HEK293 (cell line): ENCODE measurements around the gene ANHX.

Experiments
- GLIS2 ChIP-seq: fragments of 450-650 bp; formaldehyde crosslinking; IDR thresholded peaks from 2 replicates; pipeline ENCODE4 v1.5.1; 2016; ENCODE audit warnings: missing biosample characterization, missing genetic modification characterization
- KLF1 ChIP-seq: fragments of 450-650 bp; formaldehyde crosslinking; IDR thresholded peaks from 2 replicates; pipeline ENCODE4 v1.5.1; 2016; ENCODE audit warnings: missing biosample characterization, missing genetic modification characterization
- KLF10 ChIP-seq: fragments of 450-650 bp; IDR thresholded peaks from 2 replicates; pipeline ENCODE4 v1.5.1; 2018; ENCODE audit warnings: missing biosample characterization, mild to moderate bottlenecking, missing genetic modification characterization
- KLF17 ChIP-seq: fragments of 450-650 bp; formaldehyde crosslinking; IDR thresholded peaks from 2 replicates; pipeline ENCODE4 v1.5.1; 2016; ENCODE audit warnings: missing biosample characterization, missing genetic modification characterization
- KLF9 ChIP-seq: fragments of 450-650 bp; formaldehyde crosslinking; IDR thresholded peaks from 2 replicates; pipeline ENCODE4 v1.5.1; 2016; ENCODE audit warnings: missing biosample characterization, missing genetic modification characterization, low read depth
- PATZ1 ChIP-seq: fragments of 450-650 bp; formaldehyde crosslinking; IDR thresholded peaks from 2 replicates; pipeline ENCODE4 v1.5.1; 2016; ENCODE audit warnings: missing biosample characterization, missing genetic modification characterization
- ZBTB17 ChIP-seq: fragments of 450-650 bp; formaldehyde crosslinking; IDR thresholded peaks from 2 replicates; pipeline ENCODE4 v1.5.1; 2016; ENCODE audit warnings: missing biosample characterization, missing genetic modification characterization
- ZBTB20 ChIP-seq: fragments of 450-650 bp; formaldehyde crosslinking; IDR thresholded peaks from 2 replicates; pipeline ENCODE4 v1.5.1; 2016; ENCODE audit warnings: missing biosample characterization, missing genetic modification characterization
- ZNF366 ChIP-seq: fragments of 450-650 bp; formaldehyde crosslinking; conservative IDR thresholded peaks from 2 replicates; pipeline ENCODE4 v1.5.1; 2016; ENCODE audit warnings: missing biosample characterization, missing genetic modification characterization
- ZNF394 ChIP-seq: fragments of 450-650 bp; formaldehyde crosslinking; IDR thresholded peaks from 2 replicates; pipeline ENCODE4 v1.5.1; 2016; ENCODE audit warnings: missing biosample characterization, missing genetic modification characterization, mild to moderate bottlenecking, moderate library complexity, borderline replicate concordance
- ZNF426 ChIP-seq: fragments of 450-650 bp; formaldehyde crosslinking; IDR thresholded peaks from 2 replicates; pipeline ENCODE4 v1.5.1; 2017; ENCODE audit warnings: missing biosample characterization, missing genetic modification characterization, mild to moderate bottlenecking, inconsistent platforms, moderate library complexity
- ZNF548 ChIP-seq: fragments of 450-650 bp; formaldehyde crosslinking; IDR thresholded peaks from 2 replicates; pipeline ENCODE4 v1.5.1; 2016; ENCODE audit warnings: missing biosample characterization, missing genetic modification characterization
- ZNF561 ChIP-seq: fragments of 450-650 bp; IDR thresholded peaks from 2 replicates; pipeline ENCODE4 v1.5.1; 2018; ENCODE audit warnings: missing biosample characterization, missing genetic modification characterization, borderline replicate concordance
- ZNF580 ChIP-seq: fragments of 450-650 bp; formaldehyde crosslinking; IDR thresholded peaks from 2 replicates; pipeline ENCODE4 v1.5.1; 2016; ENCODE audit warnings: missing biosample characterization, missing genetic modification characterization
- ZNF626 ChIP-seq: fragments of 450-650 bp; sonication (Bioruptor Pico); formaldehyde crosslinking; IDR thresholded peaks from 2 replicates; pipeline ENCODE4 v1.5.1; 2018; ENCODE audit warnings: missing biosample characterization, missing genetic modification characterization, inconsistent platforms
- ZNF629 ChIP-seq: fragments of 450-650 bp; formaldehyde crosslinking; IDR thresholded peaks from 2 replicates; pipeline ENCODE4 v1.5.1; 2017; ENCODE audit warnings: missing biosample characterization, missing genetic modification characterization
- ZNF658 ChIP-seq: fragments of 450-650 bp; formaldehyde crosslinking; IDR thresholded peaks from 2 replicates; pipeline ENCODE4; 2016; ENCODE audit warnings: missing biosample characterization, missing genetic modification characterization
- ZNF664 ChIP-seq: fragments of 450-650 bp; formaldehyde crosslinking; IDR thresholded peaks from 2 replicates; pipeline ENCODE4 v1.5.1; 2016; ENCODE audit warnings: missing biosample characterization, missing genetic modification characterization
- ZNF785 ChIP-seq: fragments of 450-650 bp; formaldehyde crosslinking; IDR thresholded peaks from 2 replicates; pipeline ENCODE4 v1.5.1; 2016; ENCODE audit warnings: missing biosample characterization, missing genetic modification characterization
- TF ChIP-seq, protein P1 (sequence below): fragments of 450-650 bp; formaldehyde crosslinking; IDR thresholded peaks from 2 replicates; pipeline ENCODE4 v1.5.1; 2017; ENCODE audit warnings: missing biosample characterization, missing genetic modification characterization
- TF ChIP-seq, protein P2 (sequence below): fragments of 450-650 bp; formaldehyde crosslinking; IDR thresholded peaks from 2 replicates; pipeline ENCODE4 v1.5.1; 2017; ENCODE audit warnings: missing biosample characterization, missing genetic modification characterization
- TF ChIP-seq, protein P3 (sequence below): fragments of 450-650 bp; formaldehyde crosslinking; IDR thresholded peaks from 2 replicates; pipeline ENCODE4 v1.5.1; 2016; ENCODE audit warnings: missing biosample characterization, missing genetic modification characterization
- TF ChIP-seq, protein P4 (sequence below): fragments of 450-650 bp; formaldehyde crosslinking; conservative IDR thresholded peaks from 2 replicates; pipeline ENCODE4 v1.5.1; 2016; ENCODE audit warnings: low read depth, missing biosample characterization, missing genetic modification characterization

Gene ANHX

GRCh38 chr12:133181238-133181959 lies 54.3 kb downstream of the ANHX start, which contains the start of gene ZNF268 (continued):
- TF ChIP-seq ZNF394 (tag by site-specific recombination) (peak; percentile 40; the same call in 1 of the 2 replicates), ZNF664 (no peak), ZNF426 (tag by site-specific recombination) (no peak), GLIS2 (tag by site-specific recombination) (no peak), ZBTB20 (peak; percentile 29; the same call in 1 of the 2 replicates), KLF17 (0 out of 2 replicates have a peak, but pooled peaks have one; percentile 76), ZNF626 (0 out of 2 replicates have a peak, but pooled peaks have one; percentile 56), ZNF561 (tag by site-specific recombination) (0 out of 2 replicates have a peak, but pooled peaks have one; percentile 23), KLF9 (tag by site-specific recombination) (peak; percentile 20; the same call in 1 of the 2 replicates), PATZ1 (tag by site-specific recombination) (0 out of 2 replicates have a peak, but pooled peaks have one; percentile 14), KLF10 (tag by site-specific recombination) (0 out of 2 replicates have a peak, but pooled peaks have one; percentile 29), KLF1 (peak; percentile 31; the same call in 1 of the 2 replicates), ZNF548 (tag by site-specific recombination) (no peak), ZBTB17 (tag by site-specific recombination) (peak; percentile 95), ZNF580 (0 out of 2 replicates have a peak, but pooled peaks have one; percentile 48), ZNF629 (tag by site-specific recombination) (peak; percentile 96), ZNF785 (0 out of 2 replicates have a peak, but pooled peaks have one; percentile 61), ZNF658 (tag by site-specific recombination) (no peak), ZNF366 (tag by site-specific recombination) (0 out of 2 replicates have a peak, but pooled peaks have one; percentile 3)
- TF ChIP-seq, protein P1, sequence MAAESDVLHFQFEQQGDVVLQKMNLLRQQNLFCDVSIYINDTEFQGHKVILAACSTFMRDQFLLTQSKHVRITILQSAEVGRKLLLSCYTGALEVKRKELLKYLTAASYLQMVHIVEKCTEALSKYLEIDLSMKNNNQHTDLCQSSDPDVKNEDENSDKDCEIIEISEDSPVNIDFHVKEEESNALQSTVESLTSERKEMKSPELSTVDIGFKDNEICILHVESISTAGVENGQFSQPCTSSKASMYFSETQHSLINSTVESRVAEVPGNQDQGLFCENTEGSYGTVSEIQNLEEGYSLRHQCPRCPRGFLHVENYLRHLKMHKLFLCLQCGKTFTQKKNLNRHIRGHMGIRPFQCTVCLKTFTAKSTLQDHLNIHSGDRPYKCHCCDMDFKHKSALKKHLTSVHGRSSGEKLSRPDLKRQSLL (tag by site-specific recombination), result 0 out of 2 replicates have a peak, but pooled peaks have one; percentile 66
- TF ChIP-seq, protein P2, sequence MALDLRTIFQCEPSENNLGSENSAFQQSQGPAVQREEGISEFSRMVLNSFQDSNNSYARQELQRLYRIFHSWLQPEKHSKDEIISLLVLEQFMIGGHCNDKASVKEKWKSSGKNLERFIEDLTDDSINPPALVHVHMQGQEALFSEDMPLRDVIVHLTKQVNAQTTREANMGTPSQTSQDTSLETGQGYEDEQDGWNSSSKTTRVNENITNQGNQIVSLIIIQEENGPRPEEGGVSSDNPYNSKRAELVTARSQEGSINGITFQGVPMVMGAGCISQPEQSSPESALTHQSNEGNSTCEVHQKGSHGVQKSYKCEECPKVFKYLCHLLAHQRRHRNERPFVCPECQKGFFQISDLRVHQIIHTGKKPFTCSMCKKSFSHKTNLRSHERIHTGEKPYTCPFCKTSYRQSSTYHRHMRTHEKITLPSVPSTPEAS (tag by site-specific recombination), result 0 out of 2 replicates have a peak, but pooled peaks have one; percentile 10
- TF ChIP-seq, protein P3, sequence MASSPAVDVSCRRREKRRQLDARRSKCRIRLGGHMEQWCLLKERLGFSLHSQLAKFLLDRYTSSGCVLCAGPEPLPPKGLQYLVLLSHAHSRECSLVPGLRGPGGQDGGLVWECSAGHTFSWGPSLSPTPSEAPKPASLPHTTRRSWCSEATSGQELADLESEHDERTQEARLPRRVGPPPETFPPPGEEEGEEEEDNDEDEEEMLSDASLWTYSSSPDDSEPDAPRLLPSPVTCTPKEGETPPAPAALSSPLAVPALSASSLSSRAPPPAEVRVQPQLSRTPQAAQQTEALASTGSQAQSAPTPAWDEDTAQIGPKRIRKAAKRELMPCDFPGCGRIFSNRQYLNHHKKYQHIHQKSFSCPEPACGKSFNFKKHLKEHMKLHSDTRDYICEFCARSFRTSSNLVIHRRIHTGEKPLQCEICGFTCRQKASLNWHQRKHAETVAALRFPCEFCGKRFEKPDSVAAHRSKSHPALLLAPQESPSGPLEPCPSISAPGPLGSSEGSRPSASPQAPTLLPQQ (tag by site-specific recombination), result peak; percentile 64; the same call in 1 of the 2 replicates
- TF ChIP-seq, protein P4, sequence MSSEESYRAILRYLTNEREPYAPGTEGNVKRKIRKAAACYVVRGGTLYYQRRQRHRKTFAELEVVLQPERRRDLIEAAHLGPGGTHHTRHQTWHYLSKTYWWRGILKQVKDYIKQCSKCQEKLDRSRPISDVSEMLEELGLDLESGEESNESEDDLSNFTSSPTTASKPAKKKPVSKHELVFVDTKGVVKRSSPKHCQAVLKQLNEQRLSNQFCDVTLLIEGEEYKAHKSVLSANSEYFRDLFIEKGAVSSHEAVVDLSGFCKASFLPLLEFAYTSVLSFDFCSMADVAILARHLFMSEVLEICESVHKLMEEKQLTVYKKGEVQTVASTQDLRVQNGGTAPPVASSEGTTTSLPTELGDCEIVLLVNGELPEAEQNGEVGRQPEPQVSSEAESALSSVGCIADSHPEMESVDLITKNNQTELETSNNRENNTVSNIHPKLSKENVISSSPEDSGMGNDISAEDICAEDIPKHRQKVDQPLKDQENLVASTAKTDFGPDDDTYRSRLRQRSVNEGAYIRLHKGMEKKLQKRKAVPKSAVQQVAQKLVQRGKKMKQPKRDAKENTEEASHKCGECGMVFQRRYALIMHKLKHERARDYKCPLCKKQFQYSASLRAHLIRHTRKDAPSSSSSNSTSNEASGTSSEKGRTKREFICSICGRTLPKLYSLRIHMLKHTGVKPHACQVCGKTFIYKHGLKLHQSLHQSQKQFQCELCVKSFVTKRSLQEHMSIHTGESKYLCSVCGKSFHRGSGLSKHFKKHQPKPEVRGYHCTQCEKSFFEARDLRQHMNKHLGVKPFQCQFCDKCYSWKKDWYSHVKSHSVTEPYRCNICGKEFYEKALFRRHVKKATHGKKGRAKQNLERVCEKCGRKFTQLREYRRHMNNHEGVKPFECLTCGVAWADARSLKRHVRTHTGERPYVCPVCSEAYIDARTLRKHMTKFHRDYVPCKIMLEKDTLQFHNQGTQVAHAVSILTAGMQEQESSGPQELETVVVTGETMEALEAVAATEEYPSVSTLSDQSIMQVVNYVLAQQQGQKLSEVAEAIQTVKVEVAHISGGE, result peak; percentile 76
